GM06990 (cell line): ENCODE measurements around the gene CCDC97.

ENCODE experiments used
- DNase-seq: peaks from one replicate; pipeline ENCODE4 v3.0.0-alpha.2; 2011; ENCODE audit not compliant: insufficient read length; ENCODE audit errors: extremely low read depth
- H3K27me3 ChIP-seq: replicated peaks from 2 replicates; pipeline ENCODE4 v1.6.0; 2011; ENCODE audit warnings: low read length; ENCODE audit not compliant: control insufficient read depth, insufficient read depth
- H3K36me3 ChIP-seq: 2 replicates; pipeline ENCODE4 v1.5.1; 2011; ENCODE audit warnings: low read length; ENCODE audit not compliant: control insufficient read depth, insufficient read depth
- H3K4me3 ChIP-seq: replicated peaks from 2 replicates; pipeline ENCODE4 v1.5.1; 2011; ENCODE audit warnings: low read depth, mild to moderate bottlenecking, control low read depth, low read length
- TF ChIP-seq, protein P1 (sequence below): IDR thresholded peaks from 2 replicates; pipeline ENCODE4 v1.5.1; 2011; ENCODE audit warnings: low read length, control low read depth, mild to moderate bottlenecking, inconsistent platforms; ENCODE audit not compliant: insufficient read depth, poor library complexity, severe bottlenecking

CCDC97 gene

GRCh38 chr19:41351339-41352245 lies 41.6 kb downstream of the CCDC97 start:
- Histone ChIP-seq H3K36me3 (peaks cover 8% of the 10 kb centered on the region), H3K4me3 (peak overlapping the region; percentile 94), H3K27me3 (no peaks in the 10 kb centered on the region)
- TF ChIP-seq, protein P1, sequence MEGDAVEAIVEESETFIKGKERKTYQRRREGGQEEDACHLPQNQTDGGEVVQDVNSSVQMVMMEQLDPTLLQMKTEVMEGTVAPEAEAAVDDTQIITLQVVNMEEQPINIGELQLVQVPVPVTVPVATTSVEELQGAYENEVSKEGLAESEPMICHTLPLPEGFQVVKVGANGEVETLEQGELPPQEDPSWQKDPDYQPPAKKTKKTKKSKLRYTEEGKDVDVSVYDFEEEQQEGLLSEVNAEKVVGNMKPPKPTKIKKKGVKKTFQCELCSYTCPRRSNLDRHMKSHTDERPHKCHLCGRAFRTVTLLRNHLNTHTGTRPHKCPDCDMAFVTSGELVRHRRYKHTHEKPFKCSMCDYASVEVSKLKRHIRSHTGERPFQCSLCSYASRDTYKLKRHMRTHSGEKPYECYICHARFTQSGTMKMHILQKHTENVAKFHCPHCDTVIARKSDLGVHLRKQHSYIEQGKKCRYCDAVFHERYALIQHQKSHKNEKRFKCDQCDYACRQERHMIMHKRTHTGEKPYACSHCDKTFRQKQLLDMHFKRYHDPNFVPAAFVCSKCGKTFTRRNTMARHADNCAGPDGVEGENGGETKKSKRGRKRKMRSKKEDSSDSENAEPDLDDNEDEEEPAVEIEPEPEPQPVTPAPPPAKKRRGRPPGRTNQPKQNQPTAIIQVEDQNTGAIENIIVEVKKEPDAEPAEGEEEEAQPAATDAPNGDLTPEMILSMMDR: no peak
- peak; percentile 89 for DNase-seq

- H3K36me3 ChIP-seq: peaks cover 6% of the 10 kb centered on the region
- TF ChIP-seq, protein P1: no peak
- DNase-seq: no peak
- peak overlapping the region; percentile 94 for H3K4me3 ChIP-seq
- no peaks in the 10 kb centered on the region for H3K27me3 ChIP-seq
Measured at GRCh38 chr19:41352279-41352608, 42.3 kb downstream of the CCDC97 start.

DNA sequence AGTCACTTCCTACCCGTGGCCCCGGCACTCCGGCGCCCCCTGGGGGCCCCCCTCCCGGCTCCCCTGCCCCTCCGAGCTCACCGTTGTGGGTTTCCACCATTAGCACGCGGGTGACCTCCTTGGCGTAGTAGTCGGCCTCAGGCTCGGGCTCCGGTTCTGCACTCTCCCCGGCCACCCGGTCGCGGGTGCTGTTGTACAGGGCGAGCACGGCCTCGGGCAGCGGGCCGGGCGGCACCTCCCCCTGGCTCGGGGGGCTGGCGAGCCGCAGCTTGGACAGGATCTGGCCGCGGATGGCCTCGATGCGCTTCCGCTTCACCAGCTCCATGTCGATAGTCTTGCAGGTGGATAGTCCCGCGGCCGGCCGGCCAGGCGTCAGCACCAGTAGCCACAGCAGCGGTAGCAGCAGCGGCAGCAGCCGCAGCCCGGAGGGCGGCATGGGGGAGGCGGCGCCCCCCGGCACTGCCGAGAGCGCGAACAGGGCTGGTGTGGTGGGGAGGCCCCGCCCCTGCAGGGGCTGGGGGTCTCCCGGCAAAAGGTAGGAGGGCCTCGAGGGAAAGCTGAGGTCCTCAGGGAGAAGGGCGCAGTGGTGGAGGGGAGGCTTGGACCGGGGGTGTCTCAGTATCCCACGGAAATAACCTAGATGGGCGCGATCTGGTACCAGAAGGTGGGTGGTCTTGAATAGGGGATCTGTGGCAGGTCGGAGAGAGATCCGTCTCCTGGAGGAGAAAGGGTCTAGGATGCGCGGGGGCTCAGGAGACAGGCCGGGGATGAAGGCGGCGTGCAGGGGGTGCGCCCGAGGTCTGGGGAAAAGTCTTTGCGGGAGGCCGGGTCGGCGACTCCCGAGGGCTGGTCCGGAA lies 42.9 kb downstream of the CCDC97 start:
- Histone ChIP-seq H3K27me3 (no peaks in the 10 kb centered on the region), H3K36me3 (peaks cover 6% of the 10 kb centered on the region), H3K4me3 (peak overlapping the region; percentile 94)
- peak; percentile 88 for DNase-seq
- TF ChIP-seq, protein P1: peak; percentile 93

DNA sequence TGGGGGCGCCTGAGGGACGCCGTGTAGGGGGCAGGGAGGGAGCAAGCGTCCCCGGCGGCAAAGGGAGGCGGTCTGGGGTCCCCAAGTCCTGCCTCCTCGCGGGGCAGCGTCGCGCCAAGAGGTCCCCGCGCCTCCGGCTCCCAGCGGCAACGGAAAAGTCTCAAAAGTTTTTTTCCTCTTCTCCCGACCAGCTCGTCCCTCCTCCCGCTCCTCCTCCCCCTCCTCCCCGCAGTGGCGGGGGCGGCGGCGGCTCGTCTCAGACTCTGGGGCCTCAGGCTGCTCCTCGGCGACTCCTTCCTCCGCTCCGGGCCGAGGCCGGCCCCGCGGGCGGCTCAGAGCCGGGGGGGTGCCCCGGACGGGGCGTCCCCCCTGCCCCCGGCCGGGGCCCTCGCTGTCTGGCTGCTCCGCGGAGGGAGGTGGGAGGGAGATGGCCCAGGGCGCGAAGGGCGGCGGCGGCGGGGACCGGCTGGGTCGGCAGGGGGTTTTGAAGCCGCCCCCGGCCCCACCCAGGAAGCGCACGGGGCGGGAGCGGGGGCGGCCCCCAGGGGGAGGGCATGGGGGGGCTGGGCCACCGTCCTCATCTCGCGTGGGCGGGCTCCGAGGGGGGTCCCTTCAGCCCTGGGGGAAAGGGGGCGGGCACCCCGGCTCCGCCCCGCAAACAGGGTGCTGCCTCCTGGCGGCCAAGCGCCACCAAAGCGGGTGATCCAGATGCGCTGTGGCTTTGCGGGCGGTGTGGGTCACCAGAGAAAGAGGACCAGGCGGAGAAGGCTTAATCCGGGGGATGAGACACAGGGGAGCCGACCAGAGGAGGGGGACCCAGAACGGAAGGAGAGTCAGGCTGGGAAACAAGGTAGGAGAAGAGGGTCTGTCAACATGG lies 43.7 kb downstream of the CCDC97 start, which contains the start of gene TGFB1:
TGFB1 (minus strand) TSS at position 457 of the 877 bp plus-strand sequence. CDS start 878 bp downstream, outside the sequence.
- DNase-seq: peak; percentile 93
- TF ChIP-seq, protein P1: peak; percentile 92
- H3K27me3 ChIP-seq: no peaks in the 10 kb centered on the region
- peaks cover 2% of the 10 kb centered on the region for H3K36me3 ChIP-seq
- H3K4me3 ChIP-seq: peak within 1 kb of the TSS; percentile 94

GRCh38 chr19:41354343-41354953 lies 44.5 kb downstream of the CCDC97 start:
- Histone ChIP-seq H3K36me3 (no peaks in the 10 kb centered on the region), H3K4me3 (peak overlapping the region; percentile 47), H3K27me3 (no peaks in the 10 kb centered on the region)
- TF ChIP-seq, protein P1: no peak
- no peak for DNase-seq
